ENCODE measurements around the gene NPBWR2.

The NPBWR2 gene

DNA sequence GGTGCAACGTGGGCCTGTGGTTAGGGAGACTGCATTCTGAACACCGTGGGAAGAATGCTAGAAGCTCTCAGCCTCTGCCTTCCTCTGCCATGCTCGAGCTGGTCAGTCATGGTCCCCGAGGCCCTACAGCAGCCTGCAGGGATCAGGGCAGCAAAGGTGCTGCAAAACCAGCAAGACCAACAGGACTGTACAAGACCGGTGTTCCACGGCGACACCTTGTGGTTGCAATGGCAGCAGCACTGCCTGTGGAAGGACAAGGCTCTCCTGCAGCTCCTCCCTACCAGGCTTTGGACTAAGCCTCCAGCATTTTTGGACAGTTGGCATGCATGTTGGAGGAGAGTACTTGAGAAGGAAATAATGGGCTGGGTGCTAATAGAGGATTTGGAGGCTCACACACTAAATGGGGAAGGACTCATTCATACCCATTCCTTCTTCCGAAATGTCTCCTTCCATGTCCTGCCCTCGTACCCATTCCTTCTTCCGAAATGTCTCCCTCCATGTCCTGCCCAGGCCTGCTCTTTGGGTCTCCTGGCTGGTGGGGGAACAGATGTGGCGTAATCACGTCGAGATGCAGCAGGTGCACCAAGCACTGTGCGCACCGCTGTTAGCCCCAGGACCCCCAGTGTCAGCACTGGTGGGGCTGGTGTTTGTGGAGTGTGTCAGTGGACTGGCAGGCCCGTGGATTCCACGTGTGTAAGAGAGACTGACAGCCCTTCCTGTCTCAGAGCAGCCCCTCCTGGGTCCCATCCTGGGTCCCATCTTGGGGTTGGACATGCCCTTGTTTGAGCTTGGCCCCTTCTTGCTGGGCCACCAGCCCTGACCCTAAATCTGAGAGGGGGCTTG, 38.3 kb upstream of the NPBWR2 start:
- H3K4me3 ChIP-seq (ENCODE audit: low read depth, low read length) = no peak overlapping the region
- TF ChIP-seq, protein P1, sequence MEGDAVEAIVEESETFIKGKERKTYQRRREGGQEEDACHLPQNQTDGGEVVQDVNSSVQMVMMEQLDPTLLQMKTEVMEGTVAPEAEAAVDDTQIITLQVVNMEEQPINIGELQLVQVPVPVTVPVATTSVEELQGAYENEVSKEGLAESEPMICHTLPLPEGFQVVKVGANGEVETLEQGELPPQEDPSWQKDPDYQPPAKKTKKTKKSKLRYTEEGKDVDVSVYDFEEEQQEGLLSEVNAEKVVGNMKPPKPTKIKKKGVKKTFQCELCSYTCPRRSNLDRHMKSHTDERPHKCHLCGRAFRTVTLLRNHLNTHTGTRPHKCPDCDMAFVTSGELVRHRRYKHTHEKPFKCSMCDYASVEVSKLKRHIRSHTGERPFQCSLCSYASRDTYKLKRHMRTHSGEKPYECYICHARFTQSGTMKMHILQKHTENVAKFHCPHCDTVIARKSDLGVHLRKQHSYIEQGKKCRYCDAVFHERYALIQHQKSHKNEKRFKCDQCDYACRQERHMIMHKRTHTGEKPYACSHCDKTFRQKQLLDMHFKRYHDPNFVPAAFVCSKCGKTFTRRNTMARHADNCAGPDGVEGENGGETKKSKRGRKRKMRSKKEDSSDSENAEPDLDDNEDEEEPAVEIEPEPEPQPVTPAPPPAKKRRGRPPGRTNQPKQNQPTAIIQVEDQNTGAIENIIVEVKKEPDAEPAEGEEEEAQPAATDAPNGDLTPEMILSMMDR (IDR thresholded peaks at IDR 0.05; ENCODE audit: low read depth, low read length) = peak; percentile 26
- no peak for TF ChIP-seq POLR2A (IDR thresholded peaks at IDR 0.05; ENCODE audit: extremely low read depth, insufficient read length)
- DNase-seq (ENCODE audit: low read depth) = peak; percentile 29

DNA sequence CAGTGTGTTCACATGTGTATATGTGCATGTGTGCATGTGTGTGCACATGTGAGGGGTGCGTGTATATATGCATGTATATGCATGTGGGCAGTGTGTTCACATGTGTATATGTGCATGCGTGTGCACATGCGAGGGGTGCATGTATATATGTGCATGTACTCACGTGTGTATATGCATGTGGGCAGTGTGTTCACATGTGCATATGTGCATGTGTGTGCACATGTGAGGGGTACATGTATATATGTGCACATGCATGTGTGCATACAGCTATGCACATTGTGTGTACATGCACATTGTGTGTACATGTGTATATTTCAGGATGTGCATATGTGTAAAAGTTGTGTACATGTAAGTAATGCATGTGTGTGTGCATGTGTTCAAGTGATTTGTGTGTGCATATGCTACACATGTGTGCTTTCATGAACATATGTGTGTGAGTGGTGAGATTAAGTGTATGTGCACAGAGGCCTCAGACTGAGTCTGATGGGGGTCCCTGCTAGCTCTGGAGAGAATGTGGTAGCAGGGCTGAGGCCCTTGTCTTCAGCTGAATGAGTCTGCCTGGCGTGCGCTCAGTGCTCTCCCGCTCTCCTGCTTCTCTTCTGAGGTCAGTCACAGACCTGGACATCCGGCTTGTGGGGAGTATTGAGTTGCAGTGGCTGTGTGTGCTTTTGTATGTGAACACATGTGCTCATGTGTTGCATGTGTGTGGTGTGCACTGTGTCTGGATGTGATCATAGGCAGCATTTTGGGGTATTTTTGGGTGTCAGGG, 37.0 kb upstream of the NPBWR2 start:
- TF ChIP-seq, protein P2, sequence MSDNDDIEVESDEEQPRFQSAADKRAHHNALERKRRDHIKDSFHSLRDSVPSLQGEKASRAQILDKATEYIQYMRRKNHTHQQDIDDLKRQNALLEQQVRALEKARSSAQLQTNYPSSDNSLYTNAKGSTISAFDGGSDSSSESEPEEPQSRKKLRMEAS (IDR thresholded peaks at IDR 0.05; ENCODE audit: low read depth, low read length) = peak; percentile 20; the same call in 1 of the 2 replicates
- no peak for TF ChIP-seq MYC (IDR thresholded peaks at IDR 0.05; ENCODE audit: low read depth, low read length)
- DNase-seq (ENCODE audit: low read depth) = no peak
- no peak overlapping the region for H3K4me3 ChIP-seq (ENCODE audit: low read depth, low read length)

DNA sequence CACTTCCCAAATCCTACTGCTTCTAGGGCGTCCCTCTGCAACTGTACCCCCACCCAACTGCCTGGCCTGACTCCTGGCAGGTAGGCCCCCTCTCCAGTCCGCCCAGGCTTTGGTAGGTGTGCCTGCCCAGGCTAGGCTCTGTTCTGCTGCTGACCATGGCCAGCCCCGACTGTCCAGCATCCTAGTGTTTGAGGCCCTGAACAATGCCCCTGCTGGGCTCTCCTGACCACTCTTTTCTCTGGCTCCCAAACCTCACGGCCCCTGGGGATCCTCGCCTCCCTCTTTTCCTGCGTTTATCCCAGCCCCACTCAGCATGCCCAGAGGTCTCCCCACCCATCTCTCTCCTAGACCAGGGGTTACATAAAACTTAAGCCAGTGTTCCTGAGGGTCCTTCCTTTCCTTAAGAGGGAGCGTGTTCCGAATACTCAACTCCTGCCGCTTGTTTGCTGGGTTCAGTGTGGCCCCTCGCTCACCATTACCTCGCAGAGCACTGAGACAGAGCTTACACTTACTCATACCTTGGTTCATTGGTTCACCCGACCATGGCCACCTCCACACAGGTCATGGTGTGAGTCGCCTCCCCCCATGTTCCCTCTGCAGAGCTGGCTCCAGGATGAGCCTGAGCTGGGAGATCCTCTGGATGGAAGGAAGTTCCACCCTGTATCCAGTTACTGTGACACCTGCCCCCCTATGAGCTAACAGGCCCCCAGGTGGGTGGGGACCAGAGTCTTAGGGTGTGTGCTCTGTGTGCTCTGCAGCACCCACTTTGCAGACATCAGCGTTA, 35.8 kb upstream of the NPBWR2 start:
- TF ChIP-seq, protein P1 (IDR thresholded peaks at IDR 0.05; ENCODE audit: low read depth, low read length) = no peak
- TF ChIP-seq MYC (IDR thresholded peaks at IDR 0.05; ENCODE audit: low read depth, low read length) = no peak
- TF ChIP-seq, protein P2 (IDR thresholded peaks at IDR 0.05; ENCODE audit: low read depth, low read length) = no peak
- no peak for DNase-seq (ENCODE audit: low read depth)
- no peak overlapping the region for H3K4me3 ChIP-seq (ENCODE audit: low read depth, low read length)

DNA sequence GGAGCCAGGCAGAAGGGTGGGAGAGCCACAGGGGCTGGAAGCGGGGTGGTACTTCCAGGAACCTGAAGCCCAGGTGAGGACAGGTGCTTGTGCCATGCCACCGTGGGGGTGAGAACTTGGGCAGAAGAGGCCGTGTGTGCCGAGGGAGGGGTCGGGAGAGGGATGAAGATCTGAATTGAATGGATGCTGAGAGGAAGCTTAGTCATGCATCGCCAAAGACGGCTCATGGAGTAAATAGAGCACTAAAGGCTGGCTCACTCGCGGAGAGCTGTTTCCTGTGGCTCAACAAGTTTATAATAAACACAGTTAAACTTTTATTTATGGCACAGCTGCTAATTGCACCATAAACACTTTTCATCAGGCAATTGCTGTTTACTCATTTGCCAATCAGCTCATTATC, 35.2 kb upstream of the NPBWR2 start:
- no peak overlapping the region for H3K4me3 ChIP-seq (ENCODE audit: low read depth, low read length)
- TF ChIP-seq MYC (IDR thresholded peaks at IDR 0.05; ENCODE audit: low read depth, low read length) = no peak
- TF ChIP-seq POLR2A (IDR thresholded peaks at IDR 0.05; ENCODE audit: extremely low read depth, insufficient read length) = no peak
- TF ChIP-seq, protein P1 (IDR thresholded peaks at IDR 0.05; ENCODE audit: low read depth, low read length) = no peak
- TF ChIP-seq, protein P2 (IDR thresholded peaks at IDR 0.05; ENCODE audit: low read depth, low read length) = no peak
- no peak for DNase-seq (ENCODE audit: low read depth)

DNA sequence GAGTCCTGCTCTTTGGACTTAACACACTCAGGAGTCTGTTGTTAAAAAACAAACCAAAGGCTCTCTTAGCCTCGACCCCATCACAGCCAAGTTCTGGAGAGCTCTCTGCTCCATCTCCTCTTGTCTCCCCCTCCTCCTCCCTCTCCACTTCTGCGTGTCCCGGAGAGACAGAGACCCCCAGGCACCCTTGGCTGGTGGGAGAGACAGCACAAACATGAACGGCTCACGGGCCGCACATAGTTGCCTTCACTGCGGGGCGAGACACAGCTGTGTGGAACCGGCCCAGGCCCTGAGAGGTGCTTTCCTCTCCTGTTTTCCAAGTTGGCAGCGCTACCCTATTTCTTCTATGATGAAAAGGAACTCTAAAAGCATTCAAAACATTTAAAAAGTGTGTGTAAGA, 33.6 kb upstream of the NPBWR2 start:
- TF ChIP-seq, protein P2 (IDR thresholded peaks at IDR 0.05; ENCODE audit: low read depth, low read length) = no peak
- TF ChIP-seq POLR2A (IDR thresholded peaks at IDR 0.05; ENCODE audit: extremely low read depth, insufficient read length) (no peak), MYC (IDR thresholded peaks at IDR 0.05; ENCODE audit: low read depth, low read length) (no peak)
- TF ChIP-seq, protein P1 (IDR thresholded peaks at IDR 0.05; ENCODE audit: low read depth, low read length) = no peak
- DNase-seq (ENCODE audit: low read depth) = no peak
- no peak overlapping the region for H3K4me3 ChIP-seq (ENCODE audit: low read depth, low read length)
